ENCODE results near the gene NUAK2.

Gene NUAK2

GRCh38 chr1:205346956-205347574, 25.5 kb upstream of the NUAK2 start:
- no peak for DNase-seq (ENCODE audit: low read depth)

GRCh38 chr1:205345761-205346160, 24.2 kb upstream of the NUAK2 start:
- no peak for DNase-seq (ENCODE audit: low read depth)

- DNase-seq (ENCODE audit: low read depth): peak; percentile 35
Measured at GRCh38 chr1:205344066-205344928, 22.8 kb upstream of the NUAK2 start.

GRCh38 chr1:205343431-205344065, 22.0 kb upstream of the NUAK2 start:
- DNase-seq (ENCODE audit: low read depth): no peak

GRCh38 chr1:205342986-205343385, 21.4 kb upstream of the NUAK2 start:
- DNase-seq (ENCODE audit: low read depth): no peak

GRCh38 chr1:205340676-205341075, 19.1 kb upstream of the NUAK2 start:
- DNase-seq (ENCODE audit: low read depth): no peak

- no peak for DNase-seq (ENCODE audit: low read depth)
Measured at GRCh38 chr1:205339717-205340116, 18.2 kb upstream of the NUAK2 start.

GRCh38 chr1:205339197-205339702, 17.7 kb upstream of the NUAK2 start:
- no peak for DNase-seq (ENCODE audit: low read depth)

GRCh38 chr1:205338011-205338410, 16.5 kb upstream of the NUAK2 start:
- DNase-seq (ENCODE audit: low read depth): no peak

GRCh38 chr1:205337481-205337880, 15.9 kb upstream of the NUAK2 start:
- no peak for DNase-seq (ENCODE audit: low read depth)

GRCh38 chr1:205335692-205336091, 14.1 kb upstream of the NUAK2 start:
- DNase-seq (ENCODE audit: low read depth): peak; percentile 74

- no peak for DNase-seq (ENCODE audit: low read depth)
Measured at GRCh38 chr1:205332015-205332791, 10.7 kb upstream of the NUAK2 start.

GRCh38 chr1:205330150-205330549, 8.6 kb upstream of the NUAK2 start:
- DNase-seq (ENCODE audit: low read depth): no peak

GRCh38 chr1:205329719-205330118, 8.2 kb upstream of the NUAK2 start:
- no peak for DNase-seq (ENCODE audit: low read depth)

GRCh38 chr1:205328476-205328875, 6.9 kb upstream of the NUAK2 start:
- no peak for DNase-seq (ENCODE audit: low read depth)

GRCh38 chr1:205326812-205327466, 5.4 kb upstream of the NUAK2 start:
- DNase-seq (ENCODE audit: low read depth): no peak

GRCh38 chr1:205325334-205325884, 3.9 kb upstream of the NUAK2 start:
- DNase-seq (ENCODE audit: low read depth): no peak

- DNase-seq (ENCODE audit: low read depth): no peak
Measured at GRCh38 chr1:205324781-205325180, 3.2 kb upstream of the NUAK2 start.

GRCh38 chr1:205323794-205324193, 2.2 kb upstream of the NUAK2 start:
- DNase-seq (ENCODE audit: low read depth): no peak

- DNase-seq (ENCODE audit: low read depth): no peak
Measured at GRCh38 chr1:205321959-205322283, 376 bp upstream of the NUAK2 start.

Measured in activated T-cell treated with anti-CD3 and anti-CD28 coated beads for 48 hours (primary cell).